Bronchial epithelial cell (primary cell): Measurements from ENCODE around the gene CHN2. TPM values are rescaled to one million over a fixed set of nuclear protein-coding genes. Genes with fewer than 3 reads are reported as not detected.
A peak's percentile ranks its signal among the peaks of the same experiment; 100 is the strongest.

ENCODE experiments used
- DNase-seq: peaks from one replicate; pipeline ENCODE4 v3.0.0-alpha.2; 2010; ENCODE audit warnings: low read depth
- FAIRE-seq: peaks from 2 replicates; lab custom pipeline; 2011; peaks lifted over from hg19 to GRCh38; lab: Jason Lieb, UNC
- H3K27me3 ChIP-seq: 2 replicates; pipeline ENCODE4 v1.5.1; 2011; ENCODE audit warnings: low read length; ENCODE audit not compliant: control insufficient read depth, insufficient read depth
- H3K36me3 ChIP-seq: 2 replicates; pipeline ENCODE4 v1.5.1; 2011; ENCODE audit warnings: low read length; ENCODE audit not compliant: control insufficient read depth, insufficient read depth
- H3K4me3 ChIP-seq: 2 replicates; pipeline ENCODE4 v1.5.1; 2011; ENCODE audit warnings: mild to moderate bottlenecking, low read depth, low read length, control low read depth
- total RNA-seq: library from RNA; depleted of rRNA; stranded (reverse); fragments of >200 nt; gene quantifications from 2 replicates; pipeline ENCODE4 v1.2.1, GENCODE V29; 2014
- TF ChIP-seq, protein P1 (sequence below): IDR thresholded peaks from 2 replicates; pipeline ENCODE4 v1.5.1; 2011; ENCODE audit warnings: mild to moderate bottlenecking, moderate library complexity, low read length, control low read depth, inconsistent platforms; ENCODE audit not compliant: insufficient read depth, severe bottlenecking

Gene CHN2
- total RNA-seq, 1 donor from 2014 or later: 0.53 TPM

DNA sequence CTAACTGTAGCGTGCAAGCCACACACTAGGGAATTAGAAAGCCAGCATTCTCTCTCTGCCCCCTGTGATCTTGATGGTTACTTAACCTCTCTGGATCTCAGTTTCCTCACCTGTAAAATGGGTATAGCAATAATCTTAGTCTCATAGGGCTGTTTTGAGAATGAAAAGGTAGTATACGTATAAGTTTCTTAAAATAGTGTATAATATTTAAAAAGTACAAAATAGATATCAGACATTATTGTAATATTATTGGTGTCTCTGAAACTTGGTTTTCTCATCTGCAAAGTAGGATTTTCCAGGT is 80.4 kb downstream of the CHN2 start:
- TF ChIP-seq, protein P1, sequence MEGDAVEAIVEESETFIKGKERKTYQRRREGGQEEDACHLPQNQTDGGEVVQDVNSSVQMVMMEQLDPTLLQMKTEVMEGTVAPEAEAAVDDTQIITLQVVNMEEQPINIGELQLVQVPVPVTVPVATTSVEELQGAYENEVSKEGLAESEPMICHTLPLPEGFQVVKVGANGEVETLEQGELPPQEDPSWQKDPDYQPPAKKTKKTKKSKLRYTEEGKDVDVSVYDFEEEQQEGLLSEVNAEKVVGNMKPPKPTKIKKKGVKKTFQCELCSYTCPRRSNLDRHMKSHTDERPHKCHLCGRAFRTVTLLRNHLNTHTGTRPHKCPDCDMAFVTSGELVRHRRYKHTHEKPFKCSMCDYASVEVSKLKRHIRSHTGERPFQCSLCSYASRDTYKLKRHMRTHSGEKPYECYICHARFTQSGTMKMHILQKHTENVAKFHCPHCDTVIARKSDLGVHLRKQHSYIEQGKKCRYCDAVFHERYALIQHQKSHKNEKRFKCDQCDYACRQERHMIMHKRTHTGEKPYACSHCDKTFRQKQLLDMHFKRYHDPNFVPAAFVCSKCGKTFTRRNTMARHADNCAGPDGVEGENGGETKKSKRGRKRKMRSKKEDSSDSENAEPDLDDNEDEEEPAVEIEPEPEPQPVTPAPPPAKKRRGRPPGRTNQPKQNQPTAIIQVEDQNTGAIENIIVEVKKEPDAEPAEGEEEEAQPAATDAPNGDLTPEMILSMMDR: no peak
- DNase-seq (no peak), FAIRE-seq (no peak)

DNA sequence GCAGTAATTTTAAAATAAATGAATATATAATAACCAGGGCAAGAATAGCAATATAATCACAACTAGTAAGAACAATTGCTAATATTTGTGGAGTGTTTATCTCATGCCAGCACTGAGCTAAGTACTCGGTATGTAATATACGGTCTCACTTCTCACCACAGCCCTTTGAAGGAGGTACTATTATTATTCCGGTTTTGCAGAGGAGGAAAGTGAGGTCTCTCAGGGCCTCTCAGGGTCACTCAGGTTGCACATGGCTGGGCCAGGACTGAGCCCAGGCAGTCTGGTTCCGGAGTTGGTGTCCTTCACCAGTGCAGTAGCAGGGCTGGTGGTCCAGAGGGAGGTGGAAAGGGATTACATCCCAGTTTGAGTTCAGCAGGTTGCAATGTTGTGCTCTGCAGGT is 80.9 kb downstream of the CHN2 start:
- H3K27me3 ChIP-seq: peaks cover 4% of the 10 kb centered on the region
- DNase-seq (no peak), FAIRE-seq (no peak)
- no peaks in the 10 kb centered on the region for H3K36me3 ChIP-seq
- H3K4me3 ChIP-seq: no peak overlapping the region
- TF ChIP-seq, protein P1: no peak

More for the DNA sequence above, 80.4 kb downstream of the CHN2 start:
- Histone ChIP-seq H3K36me3 (no peaks in the 10 kb centered on the region), H3K27me3 (peaks cover 4% of the 10 kb centered on the region), H3K4me3 (no peak overlapping the region)

DNA sequence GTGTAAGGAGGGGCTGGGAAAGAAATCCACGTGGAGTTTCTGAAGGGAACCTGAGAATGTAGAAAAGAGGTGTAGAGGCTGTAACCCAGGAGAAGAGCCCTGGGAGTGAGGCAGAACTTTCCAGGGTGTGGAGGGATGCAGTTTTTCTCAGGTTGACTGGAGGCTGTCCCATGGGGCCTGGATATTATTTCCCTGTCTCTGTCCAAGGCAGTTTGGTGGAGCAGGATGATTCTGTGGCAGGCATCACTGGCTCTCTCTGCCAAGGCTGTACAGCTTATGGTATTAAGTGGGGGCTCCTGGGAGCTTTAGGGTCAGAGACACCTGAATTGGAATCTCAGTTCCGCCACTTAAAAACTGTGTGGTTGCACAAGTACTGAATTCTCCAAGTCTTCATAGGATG is 81.6 kb downstream of the CHN2 start:
- TF ChIP-seq, protein P1: no peak
- FAIRE-seq: no peak

DNA sequence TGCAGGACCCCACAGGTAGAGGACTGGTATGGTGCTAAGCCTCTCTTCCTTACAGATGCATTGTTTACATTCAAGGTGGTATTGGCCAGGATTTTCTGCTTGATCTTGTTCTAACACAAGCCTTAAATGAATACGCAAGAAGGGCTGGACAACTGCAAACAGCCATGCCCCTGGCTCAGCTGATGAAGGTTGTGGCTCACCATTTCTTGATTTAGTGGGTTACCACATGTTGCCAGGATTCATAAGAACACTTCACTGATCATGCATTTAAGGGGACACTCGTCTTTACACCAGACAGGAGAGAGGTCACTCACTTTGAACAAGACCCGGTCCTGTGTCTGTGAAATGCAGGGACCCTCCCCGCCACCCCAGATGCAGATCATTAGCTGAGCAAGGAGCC is 82.2 kb downstream of the CHN2 start:
- FAIRE-seq (peak; percentile 60), DNase-seq (no peak)

More for the DNA sequence above, 81.6 kb downstream of the CHN2 start:
- DNase-seq: no peak
- Histone ChIP-seq H3K36me3 (no peaks in the 10 kb centered on the region), H3K27me3 (peaks cover 4% of the 10 kb centered on the region), H3K4me3 (no peak overlapping the region)

DNA sequence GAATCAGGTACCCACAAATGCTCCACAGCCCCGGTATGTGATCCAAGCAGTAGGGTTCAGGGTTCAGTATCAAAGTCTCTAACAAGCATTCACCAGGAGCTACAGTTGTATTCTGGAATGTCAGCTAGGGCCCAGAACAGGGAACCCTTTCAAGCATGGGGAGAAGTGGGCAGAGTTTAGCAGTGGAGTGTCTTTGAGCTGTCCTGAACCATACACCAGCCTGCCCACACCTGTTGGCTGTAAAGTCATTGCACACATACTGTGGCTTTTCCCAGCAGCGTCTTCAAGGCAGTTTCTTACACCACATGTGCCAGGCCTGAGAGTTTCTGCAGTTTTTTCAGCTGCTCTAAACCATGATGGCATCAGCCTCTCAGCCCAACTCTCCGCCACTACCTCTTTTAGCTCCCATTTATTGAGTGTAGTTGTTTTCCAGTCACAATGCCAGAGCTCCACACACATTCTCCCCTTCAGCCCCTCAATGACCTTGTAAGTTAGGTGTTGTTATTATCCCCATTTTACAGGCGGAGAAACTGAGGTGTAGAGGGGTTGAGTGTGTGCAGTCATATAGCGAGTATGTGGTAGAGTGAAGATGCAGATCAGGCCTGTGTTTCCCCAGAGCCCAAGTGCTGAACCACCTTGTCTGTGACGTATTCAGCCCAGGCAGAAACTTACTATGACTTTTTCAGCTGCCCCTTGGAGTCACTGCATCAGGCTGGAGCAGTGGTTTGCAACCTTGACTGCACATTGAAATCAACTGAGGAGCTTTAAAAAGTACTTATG is 83.1 kb downstream of the CHN2 start:
- TF ChIP-seq, protein P1: no peak
- Histone ChIP-seq H3K4me3 (no peak overlapping the region), H3K27me3 (peaks cover 4% of the 10 kb centered on the region), H3K36me3 (no peaks in the 10 kb centered on the region)
- FAIRE-seq (peak; percentile 80), DNase-seq (no peak)

More for the DNA sequence above, 82.2 kb downstream of the CHN2 start:
- TF ChIP-seq, protein P1: no peak
- peaks cover 4% of the 10 kb centered on the region for H3K27me3 ChIP-seq
- no peak overlapping the region for H3K4me3 ChIP-seq
- H3K36me3 ChIP-seq: no peaks in the 10 kb centered on the region
